GM20000 (cell line): ENCODE results near the gene ASPA.

Source experiments
- DNase-seq: peaks from one replicate; pipeline ENCODE4 v3.0.0; 2012; ENCODE audit warnings: low spot score
- CTCF ChIP-seq: IDR thresholded peaks from 2 replicates; pipeline ENCODE4 v1.5.1; 2012; ENCODE audit warnings: mild to moderate bottlenecking, control low read depth; ENCODE audit errors: extremely low read depth, missing control alignments

Gene ASPA

GRCh38 chr17:3469529-3469928 is 6.3 kb upstream of the ASPA start:
- no peak for TF ChIP-seq CTCF
- DNase-seq, result no peak

- no peak for DNase-seq
- no peak for TF ChIP-seq CTCF
These were observed 4.2 kb upstream of the ASPA start, which contains the start of gene SPATA22 for GRCh38 chr17:3471599-3471998. SPATA22 (minus strand) TSS chr17:3471819; CDS start chr17:3469325, 2,494 bp downstream.

GRCh38 chr17:3472137-3472536 is 3.7 kb upstream of the ASPA start:
- no peak for TF ChIP-seq CTCF
- no peak for DNase-seq

GRCh38 chr17:3474212-3474611 is 1.6 kb upstream of the ASPA start:
- no peak for TF ChIP-seq CTCF
- no peak for DNase-seq

GRCh38 chr17:3475251-3475685 is 529 bp upstream of the ASPA start:
- DNase-seq, result no peak
- no peak for TF ChIP-seq CTCF

GRCh38 chr17:3479988-3480387 is 4.2 kb downstream of the ASPA start:
- no peak for DNase-seq
- TF ChIP-seq CTCF, result no peak

- DNase-seq, result no peak
These were observed 7.1 kb downstream of the ASPA start for GRCh38 chr17:3482852-3483251.

More at GRCh38 chr17:3482852-3483251, 7.1 kb downstream of the ASPA start:
- TF ChIP-seq CTCF, result no peak
